ENCODE results near the gene USO1.
"Not testable (repeated sequence)": the region's sequence is repeated elsewhere in the genome, so short reads cannot be mapped to it uniquely, and the experiment has no call there.

Gene USO1

GRCh38 chr4:75683482-75684155 lies 40.8 kb upstream of the USO1 start:
- H3K4me3 ChIP-seq (ENCODE audit: low read length), result no peak overlapping the region
- no peak for DNase-seq (ENCODE audit: low read depth)
- TF ChIP-seq, protein P1, sequence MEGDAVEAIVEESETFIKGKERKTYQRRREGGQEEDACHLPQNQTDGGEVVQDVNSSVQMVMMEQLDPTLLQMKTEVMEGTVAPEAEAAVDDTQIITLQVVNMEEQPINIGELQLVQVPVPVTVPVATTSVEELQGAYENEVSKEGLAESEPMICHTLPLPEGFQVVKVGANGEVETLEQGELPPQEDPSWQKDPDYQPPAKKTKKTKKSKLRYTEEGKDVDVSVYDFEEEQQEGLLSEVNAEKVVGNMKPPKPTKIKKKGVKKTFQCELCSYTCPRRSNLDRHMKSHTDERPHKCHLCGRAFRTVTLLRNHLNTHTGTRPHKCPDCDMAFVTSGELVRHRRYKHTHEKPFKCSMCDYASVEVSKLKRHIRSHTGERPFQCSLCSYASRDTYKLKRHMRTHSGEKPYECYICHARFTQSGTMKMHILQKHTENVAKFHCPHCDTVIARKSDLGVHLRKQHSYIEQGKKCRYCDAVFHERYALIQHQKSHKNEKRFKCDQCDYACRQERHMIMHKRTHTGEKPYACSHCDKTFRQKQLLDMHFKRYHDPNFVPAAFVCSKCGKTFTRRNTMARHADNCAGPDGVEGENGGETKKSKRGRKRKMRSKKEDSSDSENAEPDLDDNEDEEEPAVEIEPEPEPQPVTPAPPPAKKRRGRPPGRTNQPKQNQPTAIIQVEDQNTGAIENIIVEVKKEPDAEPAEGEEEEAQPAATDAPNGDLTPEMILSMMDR (conservative IDR thresholded peaks at IDR 0.05; ENCODE audit: low read length), result no peak

- TF ChIP-seq, protein P1 (conservative IDR thresholded peaks at IDR 0.05; ENCODE audit: low read length), result no peak
- H3K4me3 ChIP-seq (ENCODE audit: low read length), result no peak overlapping the region
Observed at GRCh38 chr4:75685546-75686189, 38.7 kb upstream of the USO1 start.

GRCh38 chr4:75686346-75686745 lies 38.0 kb upstream of the USO1 start:
- no peak for DNase-seq (ENCODE audit: low read depth)
- no peak overlapping the region for H3K4me3 ChIP-seq (ENCODE audit: low read length)
- TF ChIP-seq, protein P1 (conservative IDR thresholded peaks at IDR 0.05; ENCODE audit: low read length), result no peak

More at GRCh38 chr4:75685546-75686189, 38.7 kb upstream of the USO1 start:
- no peak for DNase-seq (ENCODE audit: low read depth)

GRCh38 chr4:75687125-75687524 lies 37.3 kb upstream of the USO1 start:
- not testable (repeated sequence) for DNase-seq (ENCODE audit: low read depth); H3K4me3 ChIP-seq (ENCODE audit: low read length)

GRCh38 chr4:75692066-75692465 lies 32.3 kb upstream of the USO1 start:
- not testable (repeated sequence) for H3K4me3 ChIP-seq (ENCODE audit: low read length); DNase-seq (ENCODE audit: low read depth)

- TF ChIP-seq, protein P1 (conservative IDR thresholded peaks at IDR 0.05; ENCODE audit: low read length), result no peak
- DNase-seq (ENCODE audit: low read depth), result no peak
- H3K4me3 ChIP-seq (ENCODE audit: low read length), result no peak overlapping the region
Observed at GRCh38 chr4:75696071-75696470, 28.3 kb upstream of the USO1 start.

- no peak for DNase-seq (ENCODE audit: low read depth)
- TF ChIP-seq, protein P1 (conservative IDR thresholded peaks at IDR 0.05; ENCODE audit: low read length), result no peak
- H3K4me3 ChIP-seq (ENCODE audit: low read length), result no peak overlapping the region
Observed at GRCh38 chr4:75696581-75696980, 27.8 kb upstream of the USO1 start.

GRCh38 chr4:75698162-75698962 lies 26.0 kb upstream of the USO1 start:
- TF ChIP-seq, protein P1 (conservative IDR thresholded peaks at IDR 0.05; ENCODE audit: low read length), result no peak
- DNase-seq (ENCODE audit: low read depth), result no peak
- H3K4me3 ChIP-seq (ENCODE audit: low read length), result no peak overlapping the region

All from AG10803 (cell line).